Hematopoietic multipotent progenitor cell treated with erythropoietin and hydrocortisone succinate and interleukin-3 and kit ligand, for 4 days (in vitro differentiated cells): ENCODE data around the gene PITHD1.
"Not testable (repeated sequence)": the region's sequence is repeated elsewhere in the genome, so short reads cannot be mapped to it uniquely, and the experiment has no call there.

Source experiments
- DNase-seq: peaks from one replicate; pipeline ENCODE4 v3.0.0-alpha.2; 2015

PITHD1 gene

DNA sequence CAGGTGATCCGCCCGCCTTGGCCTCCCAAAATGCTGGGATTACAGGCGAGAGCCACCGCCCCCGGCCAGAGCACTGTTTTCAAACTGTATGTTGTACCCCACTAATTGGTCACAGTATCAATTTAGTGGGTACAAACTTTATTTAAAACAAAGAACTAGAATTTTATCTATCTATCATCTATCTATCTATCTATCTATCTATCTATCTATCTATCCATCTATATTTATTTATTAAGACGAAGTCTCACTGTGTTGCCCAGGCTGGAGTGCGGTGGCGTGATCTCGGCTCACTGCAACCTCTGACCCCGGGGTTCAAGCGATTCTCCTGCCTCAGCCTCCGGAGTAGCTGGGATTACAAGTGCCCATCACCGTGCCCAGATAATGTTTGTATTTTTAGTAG, 48.4 kb downstream of the PITHD1 start:
- not testable (repeated sequence) for DNase-seq

DNA sequence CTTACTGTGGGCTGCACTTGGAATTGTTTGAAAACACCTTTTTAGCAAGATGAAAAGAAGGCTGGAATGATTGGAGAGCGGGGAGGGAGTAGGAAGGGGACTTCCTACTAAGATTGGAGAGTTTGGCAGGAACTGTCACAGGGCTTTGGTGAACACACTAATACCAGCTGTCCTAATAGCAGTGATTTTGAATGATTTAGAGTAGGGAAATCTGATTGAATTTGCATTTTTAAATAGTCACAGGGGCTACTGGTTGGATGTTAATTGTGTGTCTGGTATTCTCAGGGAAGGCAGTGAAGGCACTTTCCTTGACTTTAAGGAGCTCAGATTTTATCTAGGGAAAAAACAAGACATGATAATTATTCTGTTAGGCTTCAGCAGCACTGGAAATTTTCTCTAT, 49.5 kb downstream of the PITHD1 start:
- DNase-seq: no peak

DNA sequence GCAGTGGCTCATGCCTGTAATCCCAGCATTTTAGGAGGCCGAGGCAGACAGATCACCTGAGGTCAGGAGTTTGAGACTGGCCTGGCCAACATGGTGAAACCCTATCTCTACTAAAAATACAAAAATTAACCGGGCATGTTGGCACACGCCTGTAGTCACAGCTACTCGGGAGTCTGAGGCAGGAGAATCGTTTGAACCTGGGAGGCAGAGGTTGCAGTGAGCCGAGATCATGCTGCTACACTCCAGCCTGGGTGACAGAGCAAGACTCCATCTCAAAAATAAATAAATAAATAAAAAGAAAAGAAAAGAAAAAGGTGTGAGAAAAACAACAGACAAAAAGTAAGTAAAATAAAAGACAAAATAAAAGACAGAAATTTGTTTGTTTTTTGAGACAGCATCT, 55.9 kb downstream of the PITHD1 start:
- DNase-seq: not testable (repeated sequence)

DNA sequence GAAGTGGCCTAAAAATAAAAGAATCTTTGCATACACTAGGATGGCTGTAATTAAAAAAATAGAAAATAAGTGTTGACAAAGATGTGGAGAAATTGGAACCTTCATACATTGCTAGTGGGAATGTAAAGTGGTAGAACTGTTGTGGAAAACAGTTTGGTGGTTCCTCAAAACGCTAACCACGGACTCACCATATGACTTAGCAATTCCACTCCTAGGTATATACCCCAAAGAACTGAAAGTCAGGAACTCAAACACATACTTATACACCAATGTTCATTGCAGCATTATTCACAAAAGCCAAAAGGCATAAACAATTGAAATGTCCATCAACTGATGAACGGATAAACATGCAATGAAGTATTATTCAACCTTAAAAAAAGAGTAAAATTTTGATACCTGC, 57.8 kb downstream of the PITHD1 start:
- DNase-seq: peak; percentile 54
